ENCODE data around the gene E4F1. TPM values are rescaled to one million over a fixed set of nuclear protein-coding genes. Genes with fewer than 3 reads are reported as not detected.

The E4F1 gene
- total RNA-seq, 1 donor from 2014 or later, result 21.0 TPM

DNA sequence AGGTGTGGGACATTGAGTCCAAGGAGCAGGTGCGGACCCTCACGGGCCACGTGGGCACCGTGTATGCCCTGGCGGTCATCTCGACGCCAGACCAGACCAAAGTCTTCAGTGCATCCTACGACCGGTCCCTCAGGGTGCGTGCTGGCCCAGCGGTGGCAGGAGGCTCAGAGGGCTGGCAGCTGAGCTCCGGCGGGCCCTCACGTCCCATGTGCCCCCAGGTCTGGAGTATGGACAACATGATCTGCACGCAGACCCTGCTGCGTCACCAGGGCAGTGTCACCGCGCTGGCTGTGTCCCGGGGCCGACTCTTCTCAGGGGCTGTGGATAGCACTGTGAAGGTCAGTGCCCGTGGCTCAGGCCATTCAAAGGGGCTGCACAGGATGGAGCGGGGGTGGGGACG, 47.3 kb upstream of the E4F1 start:
- DNase-seq (no peak), ATAC-seq (no peak)
- no peaks in the 10 kb centered on the region for H3K9me3 ChIP-seq
- TF ChIP-seq, protein P1, sequence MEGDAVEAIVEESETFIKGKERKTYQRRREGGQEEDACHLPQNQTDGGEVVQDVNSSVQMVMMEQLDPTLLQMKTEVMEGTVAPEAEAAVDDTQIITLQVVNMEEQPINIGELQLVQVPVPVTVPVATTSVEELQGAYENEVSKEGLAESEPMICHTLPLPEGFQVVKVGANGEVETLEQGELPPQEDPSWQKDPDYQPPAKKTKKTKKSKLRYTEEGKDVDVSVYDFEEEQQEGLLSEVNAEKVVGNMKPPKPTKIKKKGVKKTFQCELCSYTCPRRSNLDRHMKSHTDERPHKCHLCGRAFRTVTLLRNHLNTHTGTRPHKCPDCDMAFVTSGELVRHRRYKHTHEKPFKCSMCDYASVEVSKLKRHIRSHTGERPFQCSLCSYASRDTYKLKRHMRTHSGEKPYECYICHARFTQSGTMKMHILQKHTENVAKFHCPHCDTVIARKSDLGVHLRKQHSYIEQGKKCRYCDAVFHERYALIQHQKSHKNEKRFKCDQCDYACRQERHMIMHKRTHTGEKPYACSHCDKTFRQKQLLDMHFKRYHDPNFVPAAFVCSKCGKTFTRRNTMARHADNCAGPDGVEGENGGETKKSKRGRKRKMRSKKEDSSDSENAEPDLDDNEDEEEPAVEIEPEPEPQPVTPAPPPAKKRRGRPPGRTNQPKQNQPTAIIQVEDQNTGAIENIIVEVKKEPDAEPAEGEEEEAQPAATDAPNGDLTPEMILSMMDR (IDR thresholded peaks at IDR 0.05), result no peak
- H3K4me1 ChIP-seq, result no peaks in the 10 kb centered on the region
- peaks cover 71% of the 10 kb centered on the region for H3K36me3 ChIP-seq
- no peak overlapping the region for H3K27ac ChIP-seq
- no peaks in the 10 kb centered on the region for H3K27me3 ChIP-seq (ENCODE audit: low read depth)
- no peak overlapping the region for H3K4me3 ChIP-seq
- intact Hi-C loops (cut with DNase I), result no loop called here

DNA sequence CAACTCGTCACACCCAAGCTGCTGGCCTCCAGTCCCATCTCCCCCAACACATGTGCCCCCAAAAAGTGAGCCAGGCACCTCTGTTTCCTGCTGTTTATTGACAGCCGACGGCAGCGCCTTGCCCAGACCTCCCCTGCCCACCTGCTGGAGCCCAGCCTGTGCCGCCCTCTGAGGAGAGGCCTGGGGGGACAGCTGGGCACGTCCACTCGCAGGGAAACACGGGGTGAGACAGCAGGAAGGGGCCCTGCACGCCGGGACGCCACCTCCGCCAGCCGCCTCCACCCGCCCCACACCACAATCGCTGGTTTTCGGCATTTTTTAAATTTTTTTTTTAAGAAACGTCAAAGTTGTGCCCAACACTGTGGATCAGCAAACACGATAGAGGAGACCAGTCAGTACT, 46.3 kb upstream of the E4F1 start:
- Histone ChIP-seq H3K27me3 (ENCODE audit: low read depth) (no peaks in the 10 kb centered on the region), H3K36me3 (peaks cover 60% of the 10 kb centered on the region), H3K27ac (no peak overlapping the region), H3K4me3 (no peak overlapping the region), H3K9me3 (no peaks in the 10 kb centered on the region), H3K4me1 (no peaks in the 10 kb centered on the region)
- TF ChIP-seq, protein P1 (IDR thresholded peaks at IDR 0.05), result no peak
- intact Hi-C loops (cut with DNase I), result no loop called here
- no peak for DNase-seq
- ATAC-seq, result no peak

DNA sequence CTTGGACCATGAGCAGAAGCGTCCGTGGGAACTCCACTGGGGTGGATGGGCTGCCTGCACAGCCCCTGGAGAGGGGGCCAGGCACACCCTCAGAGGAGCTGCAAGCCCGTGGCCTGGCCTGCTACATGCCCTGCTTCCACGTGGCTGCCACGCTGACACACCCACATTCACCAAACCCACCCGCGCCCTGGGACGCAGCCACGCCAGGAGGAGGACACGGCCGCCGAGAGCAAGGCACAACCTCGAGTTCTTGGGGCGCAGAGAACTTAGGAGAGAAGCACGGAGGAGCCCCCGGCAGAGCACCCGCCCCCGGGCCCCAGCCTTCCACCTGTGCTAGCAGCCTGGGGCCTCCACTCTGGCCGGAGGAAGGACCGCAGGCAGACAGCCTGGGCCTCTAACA, 45.8 kb upstream of the E4F1 start:
- intact Hi-C loops (cut with DNase I), result no loop called here
- no peaks in the 10 kb centered on the region for H3K9me3 ChIP-seq
- no peaks in the 10 kb centered on the region for H3K4me1 ChIP-seq
- H3K36me3 ChIP-seq, result peaks cover 56% of the 10 kb centered on the region
- H3K4me3 ChIP-seq, result no peak overlapping the region
- TF ChIP-seq, protein P1 (IDR thresholded peaks at IDR 0.05), result no peak
- no peak overlapping the region for H3K27ac ChIP-seq
- no peaks in the 10 kb centered on the region for H3K27me3 ChIP-seq (ENCODE audit: low read depth)
- ATAC-seq, result no peak
- no peak for DNase-seq

DNA sequence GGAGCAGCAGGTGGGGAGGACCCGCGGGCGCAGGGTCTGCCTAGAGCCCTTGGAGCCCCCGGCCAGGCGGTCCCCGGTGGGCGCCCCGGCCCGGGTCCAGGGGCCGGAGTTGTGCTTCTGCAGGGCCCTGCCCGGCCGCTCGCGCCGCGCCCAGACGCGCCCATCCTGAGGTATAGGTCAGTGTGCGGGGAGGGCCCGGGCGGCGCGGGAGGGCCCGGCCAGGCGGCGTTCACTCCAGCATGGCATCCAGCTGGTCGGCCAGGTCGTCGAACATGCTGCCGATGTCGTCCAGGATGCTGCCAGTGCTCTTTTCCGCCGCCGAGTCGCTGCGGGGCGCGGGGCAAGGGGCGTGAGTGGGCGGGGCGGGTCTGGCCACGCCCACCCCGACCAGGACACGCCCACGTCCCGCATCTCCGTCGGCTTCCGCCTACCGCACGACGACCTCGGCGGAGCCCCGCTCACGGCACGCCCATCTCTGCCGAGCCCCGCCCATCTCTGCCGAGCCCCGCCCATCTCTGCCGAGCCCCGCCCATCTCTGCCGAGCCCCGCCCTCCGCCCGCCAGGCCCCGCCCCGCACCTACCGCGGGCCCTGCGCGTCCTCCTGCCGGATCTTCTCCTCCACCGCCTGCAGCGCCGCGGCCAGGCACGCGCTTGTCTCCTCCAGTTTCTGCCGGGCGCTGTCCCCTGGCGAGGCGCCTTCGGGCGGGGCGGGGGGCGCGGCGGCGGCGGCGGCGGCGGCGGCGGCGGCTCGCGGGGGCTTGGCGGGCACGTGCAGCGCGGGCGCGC, 44.9 kb upstream of the E4F1 start:
- Histone ChIP-seq H3K27ac (no peak overlapping the region), H3K4me1 (no peaks in the 10 kb centered on the region), H3K27me3 (ENCODE audit: low read depth) (no peaks in the 10 kb centered on the region), H3K4me3 (no peak overlapping the region), H3K36me3 (peaks cover 47% of the 10 kb centered on the region), H3K9me3 (no peaks in the 10 kb centered on the region)
- peak in 1 of 2 donors; percentile 11 for ATAC-seq
- intact Hi-C loops (cut with DNase I), result no loop called here
- DNase-seq, result no peak
- TF ChIP-seq, protein P1 (IDR thresholded peaks at IDR 0.05), result no peak

DNA sequence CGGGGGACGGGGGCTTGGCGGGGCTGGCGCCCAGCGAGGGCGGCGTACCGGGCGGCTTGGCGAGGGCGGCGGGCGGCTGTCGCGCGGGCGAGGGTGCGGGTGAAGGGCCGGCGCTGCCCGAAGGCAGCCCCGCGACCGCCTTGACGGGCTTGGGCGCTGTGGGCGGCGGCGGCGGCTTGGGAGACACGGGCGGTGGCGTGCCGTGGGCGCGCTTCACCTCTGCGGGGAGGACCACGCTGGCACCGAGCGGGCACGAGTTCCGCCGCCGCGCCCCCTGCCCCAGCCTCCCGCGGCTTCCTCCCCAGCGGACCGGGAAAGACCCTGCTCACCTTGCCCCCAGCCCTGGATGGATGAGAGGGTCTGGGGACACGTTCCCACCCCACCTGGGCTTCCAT, 44.3 kb upstream of the E4F1 start:
- no peaks in the 10 kb centered on the region for H3K9me3 ChIP-seq
- no peaks in the 10 kb centered on the region for H3K4me1 ChIP-seq
- DNase-seq (no peak), ATAC-seq (no peak)
- peaks cover 42% of the 10 kb centered on the region for H3K36me3 ChIP-seq
- intact Hi-C loops (cut with DNase I), result no loop called here
- TF ChIP-seq, protein P1 (IDR thresholded peaks at IDR 0.05), result no peak
- H3K4me3 ChIP-seq, result no peak overlapping the region
- no peak overlapping the region for H3K27ac ChIP-seq
- H3K27me3 ChIP-seq (ENCODE audit: low read depth), result no peaks in the 10 kb centered on the region

Data from lower lobe of right lung (tissue), 2 donors.